ENCODE measurements around the gene HIP1. TPM values are rescaled to one million over a fixed set of nuclear protein-coding genes. Genes with fewer than 3 reads are reported as not detected.
A peak's percentile ranks its signal among the peaks of the same experiment; 100 is the strongest.

The HIP1 gene
- total and polyA plus RNA-seq, 2 donors from 2014 or later = 11.2 to 50.1 TPM

- DNase-seq (no peak), FAIRE-seq (no peak)
- H3K9ac ChIP-seq (ENCODE audit: low read length in 3 of 3) = no peak overlapping the region
- intact Hi-C loops (cut with DNase I) = no loop called here
- no peak overlapping the region for H3K4me3 ChIP-seq (ENCODE audit: low read length in 3 of 3)
- H3K27ac ChIP-seq (ENCODE audit: low read depth in 2 of 2, low read length in 2 of 2) = no peak overlapping the region
- H3K4me1 ChIP-seq (ENCODE audit: control insufficient read depth in 2 of 3, insufficient read depth in 2 of 3, low read depth in 1 of 3, low read length in 3 of 3) = peaks cover 0 to 5% (median 0%) of the 10 kb centered on the region in 3 donors
- TF ChIP-seq CTCF (IDR thresholded peaks at IDR 0.05; ENCODE audit: borderline replicate concordance, extremely low read depth, insufficient read depth) = no peak
- no peaks in the 10 kb centered on the region for H3K36me3 ChIP-seq (ENCODE audit: control insufficient read depth in 2 of 3, insufficient read depth in 3 of 3, low read length in 3 of 3)
- no peaks in the 10 kb centered on the region for H3K27me3 ChIP-seq (ENCODE audit: control insufficient read depth, insufficient read depth, low read length)
- H3K9me3 ChIP-seq (ENCODE audit: control insufficient read depth in 2 of 3, insufficient read depth in 1 of 3, low read length in 3 of 3) = no peaks in the 10 kb centered on the region
Measured at GRCh38 chr7:75679060-75679459, 59.7 kb downstream of the HIP1 start.

GRCh38 chr7:75669579-75669978 lies 69.2 kb downstream of the HIP1 start:
- Histone ChIP-seq H3K9me3 (ENCODE audit: control insufficient read depth in 2 of 3, insufficient read depth in 1 of 3, low read length in 3 of 3) (no peaks in the 10 kb centered on the region), H3K27ac (ENCODE audit: low read depth in 2 of 2, low read length in 2 of 2) (no peak overlapping the region), H3K9ac (ENCODE audit: low read length in 3 of 3) (no peak overlapping the region), H3K36me3 (ENCODE audit: control insufficient read depth in 2 of 3, insufficient read depth in 3 of 3, low read length in 3 of 3) (no peaks in the 10 kb centered on the region), H3K4me3 (ENCODE audit: low read length in 3 of 3) (no peak overlapping the region), H3K27me3 (ENCODE audit: control insufficient read depth, insufficient read depth, low read length) (no peaks in the 10 kb centered on the region), H3K4me1 (ENCODE audit: control insufficient read depth in 2 of 3, insufficient read depth in 2 of 3, low read depth in 1 of 3, low read length in 3 of 3) (peaks cover 0 to 2% (median 0%) of the 10 kb centered on the region in 3 donors)
- no peak for TF ChIP-seq CTCF (IDR thresholded peaks at IDR 0.05; ENCODE audit: borderline replicate concordance, extremely low read depth, insufficient read depth)
- FAIRE-seq = no peak
- DNase-seq = no peak
- intact Hi-C loops (cut with DNase I) = no loop called here

GRCh38 chr7:75667938-75668337 lies 70.8 kb downstream of the HIP1 start:
- H3K27ac ChIP-seq (ENCODE audit: low read depth in 2 of 2, low read length in 2 of 2) = no peak overlapping the region
- H3K4me3 ChIP-seq (ENCODE audit: low read length in 3 of 3) = no peak overlapping the region
- DNase-seq (peak in 1 of 5 donors; percentile 32), FAIRE-seq (no peak)
- H3K36me3 ChIP-seq (ENCODE audit: control insufficient read depth in 2 of 3, insufficient read depth in 3 of 3, low read length in 3 of 3) = no peaks in the 10 kb centered on the region
- no peak overlapping the region for H3K9ac ChIP-seq (ENCODE audit: low read length in 3 of 3)
- no peaks in the 10 kb centered on the region for H3K27me3 ChIP-seq (ENCODE audit: control insufficient read depth, insufficient read depth, low read length)
- TF ChIP-seq CTCF (IDR thresholded peaks at IDR 0.05; ENCODE audit: borderline replicate concordance, extremely low read depth, insufficient read depth) = no peak
- H3K4me1 ChIP-seq (ENCODE audit: control insufficient read depth in 2 of 3, insufficient read depth in 2 of 3, low read depth in 1 of 3, low read length in 3 of 3) = peaks cover 0 to 2% (median 0%) of the 10 kb centered on the region in 3 donors
- intact Hi-C loops (cut with DNase I) = no loop called here
- H3K9me3 ChIP-seq (ENCODE audit: control insufficient read depth in 2 of 3, insufficient read depth in 1 of 3, low read length in 3 of 3) = no peaks in the 10 kb centered on the region

- no peak overlapping the region for H3K27ac ChIP-seq (ENCODE audit: low read depth in 2 of 2, low read length in 2 of 2)
- H3K4me1 ChIP-seq (ENCODE audit: control insufficient read depth in 2 of 3, insufficient read depth in 2 of 3, low read depth in 1 of 3, low read length in 3 of 3) = peaks cover 0 to 7% (median 0%) of the 10 kb centered on the region in 3 donors
- no peaks in the 10 kb centered on the region for H3K27me3 ChIP-seq (ENCODE audit: control insufficient read depth, insufficient read depth, low read length)
- H3K4me3 ChIP-seq (ENCODE audit: low read length in 3 of 3) = no peak overlapping the region
- DNase-seq (peak in 1 of 5 donors; percentile 41), FAIRE-seq (no peak)
- TF ChIP-seq CTCF (IDR thresholded peaks at IDR 0.05; ENCODE audit: borderline replicate concordance, extremely low read depth, insufficient read depth) = no peak
- H3K36me3 ChIP-seq (ENCODE audit: control insufficient read depth in 2 of 3, insufficient read depth in 3 of 3, low read length in 3 of 3) = no peaks in the 10 kb centered on the region
- intact Hi-C loops (cut with DNase I) = no loop called here
- no peaks in the 10 kb centered on the region for H3K9me3 ChIP-seq (ENCODE audit: control insufficient read depth in 2 of 3, insufficient read depth in 1 of 3, low read length in 3 of 3)
- H3K9ac ChIP-seq (ENCODE audit: low read length in 3 of 3) = no peak overlapping the region
Measured at GRCh38 chr7:75663302-75663907, 75.3 kb downstream of the HIP1 start.

Measured in kidney (tissue), 14 donors.